ENCODE data around the gene ESRP2. TPM values are rescaled to one million over a fixed set of nuclear protein-coding genes. Genes with fewer than 3 reads are reported as not detected.

Gene ESRP2
- total and polyA plus RNA-seq, 8 donors: 19.8 to 184 (median 35.9) TPM

DNA sequence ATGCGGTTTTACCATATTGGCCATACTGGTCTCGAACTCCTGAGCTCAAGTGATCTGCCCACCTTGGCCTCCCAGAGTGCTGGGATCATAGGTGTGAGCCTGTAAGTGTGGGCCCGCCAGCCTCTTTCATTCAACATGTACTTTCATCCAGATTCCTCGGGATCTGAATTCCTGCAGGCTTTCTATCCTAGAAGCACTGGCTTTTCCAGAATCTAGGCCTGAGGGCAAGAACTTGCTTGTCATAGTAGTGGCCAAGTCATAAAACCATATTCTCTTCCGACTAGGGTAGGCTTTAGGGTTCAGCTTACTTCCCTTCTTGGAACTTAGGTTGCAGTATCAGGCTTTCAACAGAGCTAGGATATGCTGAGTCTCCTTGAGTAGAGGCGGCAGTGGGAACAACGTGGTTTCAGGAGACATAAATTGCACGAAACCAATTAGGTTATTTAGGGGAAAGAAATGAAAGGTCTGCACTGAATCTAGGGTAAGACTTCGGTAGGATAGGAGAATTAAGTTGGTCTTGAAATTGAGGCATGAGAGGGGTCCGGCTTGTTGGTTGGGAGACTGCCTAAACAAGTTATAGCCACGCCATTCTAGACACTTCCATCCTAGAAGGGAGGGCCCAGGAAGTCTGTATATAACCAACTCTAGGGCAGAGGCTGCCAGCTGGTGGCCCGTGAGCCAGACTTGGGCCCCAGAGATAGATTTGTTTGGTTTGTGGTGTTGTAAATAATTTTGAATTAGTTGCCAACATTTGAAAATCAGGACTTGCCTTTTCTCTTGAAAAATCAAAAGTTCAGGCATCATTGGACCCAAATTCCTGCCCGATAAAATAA is 44.0 kb upstream of the ESRP2 start:
- Histone ChIP-seq H3K9me3 (no peaks in the 10 kb centered on the region), H3K4me3 (no peak overlapping the region), H3K4me1 (peaks cover 6 to 44% (median 33%) of the 10 kb centered on the region in 4 donors), H3K27ac (no peak overlapping the region), H3K27me3 (no peaks in the 10 kb centered on the region), H3K36me3 (peaks cover 0 to 31% (median 22%) of the 10 kb centered on the region in 4 donors)
- no peak for DNase-seq
- intact Hi-C loops (cut with DNase I; ENCODE audit: low total_unique reads): no loop called here
- 81 to 87% (median 86%) methylated on average over 13 of the region's 13 CpGs for WGBS, 5 donors
- TF ChIP-seq POLR2A (IDR thresholded peaks at IDR 0.05): no peak
- no peak for TF ChIP-seq POLR2AphosphoS5 (IDR thresholded peaks at IDR 0.05)
- no peak for TF ChIP-seq EP300 (IDR thresholded peaks at IDR 0.05)

DNA sequence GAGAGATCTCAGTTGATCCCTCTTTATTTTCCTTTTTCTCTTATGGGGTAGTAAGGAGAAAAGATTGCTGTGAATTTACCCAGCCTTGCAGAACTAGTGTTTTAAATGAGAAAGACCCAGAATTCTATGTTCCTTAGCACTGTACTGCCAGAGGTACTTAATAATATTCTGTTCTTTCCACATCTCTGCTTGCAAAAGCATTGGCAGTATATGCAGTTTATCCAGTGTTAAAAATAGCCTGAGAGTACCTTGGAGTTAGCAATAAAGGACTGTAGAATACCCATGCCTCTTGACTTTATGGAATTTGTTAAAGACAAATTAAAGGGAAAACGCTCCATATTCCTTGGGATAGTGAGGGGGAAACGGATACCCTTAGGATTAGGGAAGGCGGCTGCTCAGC is 40.3 kb upstream of the ESRP2 start:
- 38 to 78% (median 61%) methylated on average over 3 of the region's 3 CpGs for WGBS, 5 donors
- peak overlapping the region; percentile 15 to 74 (median 60) for H3K27ac ChIP-seq
- intact Hi-C loops (cut with DNase I; ENCODE audit: low total_unique reads): no loop called here

DNA sequence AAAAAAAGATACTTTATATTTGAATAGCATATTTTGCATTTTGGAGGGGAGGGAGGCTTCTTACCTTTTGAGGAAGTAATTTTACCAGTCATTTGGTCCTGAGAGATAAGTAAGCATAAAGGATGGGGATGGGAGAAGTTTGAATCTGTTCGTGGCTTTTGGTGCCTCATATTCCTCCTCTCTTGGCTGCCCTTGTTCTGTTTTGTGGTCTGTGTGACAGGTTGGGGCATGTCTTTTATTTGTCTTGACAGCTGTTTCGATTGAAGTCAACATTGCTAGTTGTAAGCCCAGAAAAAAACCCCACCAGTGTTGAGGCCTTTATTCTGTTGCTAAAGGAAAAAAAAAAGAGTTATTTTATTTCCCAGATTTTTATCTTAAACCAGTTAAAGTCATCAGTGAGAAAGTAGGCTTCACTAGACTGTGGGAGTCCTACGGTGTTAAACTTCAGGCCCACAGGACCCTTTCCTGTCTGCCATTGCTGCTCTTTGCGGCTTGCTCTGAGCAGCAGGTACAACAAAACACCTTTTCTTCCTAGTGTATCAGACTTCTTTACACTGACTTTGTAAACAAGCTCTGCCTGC is 39.8 kb upstream of the ESRP2 start:
- 30 to 41% (median 32%) methylated on average over 4 of the region's 4 CpGs for WGBS, 5 donors
- DNase-seq: peak in 1 of 2 donors; percentile 38
- peaks cover 26 to 66% (median 53%) of the 10 kb centered on the region in 4 donors for H3K4me1 ChIP-seq
- no peaks in the 10 kb centered on the region for H3K9me3 ChIP-seq
- peaks cover 0 to 34% (median 18%) of the 10 kb centered on the region in 4 donors for H3K36me3 ChIP-seq
- TF ChIP-seq, protein P1, sequence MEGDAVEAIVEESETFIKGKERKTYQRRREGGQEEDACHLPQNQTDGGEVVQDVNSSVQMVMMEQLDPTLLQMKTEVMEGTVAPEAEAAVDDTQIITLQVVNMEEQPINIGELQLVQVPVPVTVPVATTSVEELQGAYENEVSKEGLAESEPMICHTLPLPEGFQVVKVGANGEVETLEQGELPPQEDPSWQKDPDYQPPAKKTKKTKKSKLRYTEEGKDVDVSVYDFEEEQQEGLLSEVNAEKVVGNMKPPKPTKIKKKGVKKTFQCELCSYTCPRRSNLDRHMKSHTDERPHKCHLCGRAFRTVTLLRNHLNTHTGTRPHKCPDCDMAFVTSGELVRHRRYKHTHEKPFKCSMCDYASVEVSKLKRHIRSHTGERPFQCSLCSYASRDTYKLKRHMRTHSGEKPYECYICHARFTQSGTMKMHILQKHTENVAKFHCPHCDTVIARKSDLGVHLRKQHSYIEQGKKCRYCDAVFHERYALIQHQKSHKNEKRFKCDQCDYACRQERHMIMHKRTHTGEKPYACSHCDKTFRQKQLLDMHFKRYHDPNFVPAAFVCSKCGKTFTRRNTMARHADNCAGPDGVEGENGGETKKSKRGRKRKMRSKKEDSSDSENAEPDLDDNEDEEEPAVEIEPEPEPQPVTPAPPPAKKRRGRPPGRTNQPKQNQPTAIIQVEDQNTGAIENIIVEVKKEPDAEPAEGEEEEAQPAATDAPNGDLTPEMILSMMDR (IDR thresholded peaks at IDR 0.05): no peak
- TF ChIP-seq EP300 (IDR thresholded peaks at IDR 0.05) (no peak), POLR2A (IDR thresholded peaks at IDR 0.05) (no peak), POLR2AphosphoS5 (IDR thresholded peaks at IDR 0.05) (no peak)
- peak overlapping the region; percentile 2 to 75 (median 67) for H3K27ac ChIP-seq
- intact Hi-C loops (cut with DNase I; ENCODE audit: low total_unique reads): no loop called here
- H3K27me3 ChIP-seq: no peaks in the 10 kb centered on the region
- no peak overlapping the region for H3K4me3 ChIP-seq

More for the DNA sequence above, 40.3 kb upstream of the ESRP2 start:
- Histone ChIP-seq H3K4me3 (no peak overlapping the region), H3K9me3 (no peaks in the 10 kb centered on the region), H3K27me3 (no peaks in the 10 kb centered on the region), H3K4me1 (peaks cover 26 to 60% (median 51%) of the 10 kb centered on the region in 4 donors), H3K36me3 (peaks cover 0 to 39% (median 18%) of the 10 kb centered on the region in 4 donors)
- DNase-seq: no peak
- TF ChIP-seq, protein P1 (IDR thresholded peaks at IDR 0.05): no peak
- TF ChIP-seq EP300 (IDR thresholded peaks at IDR 0.05) (no peak), POLR2AphosphoS5 (IDR thresholded peaks at IDR 0.05) (no peak), POLR2A (IDR thresholded peaks at IDR 0.05) (no peak)

DNA sequence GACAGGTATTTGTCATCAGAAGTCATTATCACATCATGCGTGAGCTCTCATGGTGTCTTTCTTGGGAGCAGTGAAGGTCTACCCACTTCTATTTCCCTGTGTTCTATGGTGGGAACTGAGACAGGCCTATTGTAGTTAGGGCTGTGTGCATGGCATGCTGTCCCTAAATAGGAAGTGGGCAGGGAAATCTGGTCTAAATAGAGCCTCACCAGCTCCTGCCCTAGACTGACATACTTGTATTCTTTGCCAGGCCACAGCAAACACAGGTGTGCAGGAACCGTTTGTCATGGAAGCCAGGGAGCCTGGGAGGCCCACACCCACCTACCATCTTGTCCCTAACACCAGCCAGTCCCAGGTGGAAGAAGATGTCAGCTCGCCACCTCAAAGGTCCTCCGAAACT is 38.5 kb upstream of the ESRP2 start:
- Histone ChIP-seq H3K27me3 (no peaks in the 10 kb centered on the region), H3K9me3 (no peaks in the 10 kb centered on the region), H3K27ac (peak overlapping the region in 4 of 5 donors; percentile 10 to 67 (median 28)), H3K4me1 (peaks cover 26 to 77% (median 58%) of the 10 kb centered on the region in 4 donors), H3K4me3 (no peak overlapping the region), H3K36me3 (peaks cover 0 to 30% (median 18%) of the 10 kb centered on the region in 4 donors)
- TF ChIP-seq, protein P1 (IDR thresholded peaks at IDR 0.05): no peak
- TF ChIP-seq EP300 (IDR thresholded peaks at IDR 0.05) (no peak), POLR2AphosphoS5 (IDR thresholded peaks at IDR 0.05) (no peak), POLR2A (IDR thresholded peaks at IDR 0.05) (no peak)
- intact Hi-C loops (cut with DNase I; ENCODE audit: low total_unique reads): no loop called here
- WGBS, 5 donors: 75 to 91% (median 84%) methylated on average over 4 of the region's 4 CpGs
- DNase-seq: no peak

All from stomach (tissue), 9 donors.